ENCODE measurements around the gene LMX1B.

Gene LMX1B

GRCh38 chr9:126621061-126621918, 7.6 kb downstream of the LMX1B start:
- no peak for DNase-seq (ENCODE audit: extremely low spot score)
- ChIA-PET POLR2A (no interaction called here), CTCF (no interaction called here)
- no peak for TF ChIP-seq CTCF (IDR thresholded peaks at IDR 0.05; ENCODE audit: control extremely low read depth, extremely low read depth, low read depth, missing control alignments)

GRCh38 chr9:126621919-126622735, 8.4 kb downstream of the LMX1B start:
- POLR2A ChIA-PET, result no interaction called here
- CTCF ChIA-PET, result no interaction called here

GRCh38 chr9:126623314-126623666, 9.6 kb downstream of the LMX1B start:
- ChIA-PET POLR2A (no interaction called here), CTCF (no interaction called here)
- no peak for TF ChIP-seq CTCF (IDR thresholded peaks at IDR 0.05; ENCODE audit: control extremely low read depth, extremely low read depth, low read depth, missing control alignments)
- no peak for DNase-seq (ENCODE audit: extremely low spot score)

More at GRCh38 chr9:126621919-126622735, 8.4 kb downstream of the LMX1B start:
- TF ChIP-seq CTCF (IDR thresholded peaks at IDR 0.05; ENCODE audit: control extremely low read depth, extremely low read depth, low read depth, missing control alignments), result no peak
- no peak for DNase-seq (ENCODE audit: extremely low spot score)

- no peak for TF ChIP-seq CTCF (IDR thresholded peaks at IDR 0.05; ENCODE audit: control extremely low read depth, extremely low read depth, low read depth, missing control alignments)
- DNase-seq (ENCODE audit: extremely low spot score), result no peak
- POLR2A ChIA-PET, result no interaction called here
- CTCF ChIA-PET, result no interaction called here
These were observed 10.1 kb downstream of the LMX1B start for GRCh38 chr9:126623667-126624478.

- ChIA-PET POLR2A (no interaction called here), CTCF (no interaction called here)
- TF ChIP-seq CTCF (IDR thresholded peaks at IDR 0.05; ENCODE audit: control extremely low read depth, extremely low read depth, low read depth, missing control alignments), result no peak
- DNase-seq (ENCODE audit: extremely low spot score), result no peak
These were observed 10.7 kb downstream of the LMX1B start for GRCh38 chr9:126624479-126624826.

GRCh38 chr9:126624912-126625311, 11.2 kb downstream of the LMX1B start:
- DNase-seq (ENCODE audit: extremely low spot score), result no peak
- CTCF ChIA-PET, result no interaction called here
- POLR2A ChIA-PET, result no interaction called here
- TF ChIP-seq CTCF (IDR thresholded peaks at IDR 0.05; ENCODE audit: control extremely low read depth, extremely low read depth, low read depth, missing control alignments), result no peak

All from GM10248 (cell line).